NOMO-1 treated with DMSO at 0.1 percent for 48 hours (cell line): ENCODE results near the gene SLC35G3.
"Not testable (repeated sequence)": the region's sequence is repeated elsewhere in the genome, so short reads cannot be mapped to it uniquely, and the experiment has no call there.

Experiments used
- DNase-seq: peaks from one replicate; lab custom pipeline; 2025; ENCODE audit not compliant: unreplicated experiment; lab: John Stamatoyannopoulos, UW

SLC35G3 gene

GRCh38 chr17:35212668-35213067, 18.5 kb upstream of the SLC35G3 start:
- no peak for DNase-seq

- DNase-seq = no peak
Observed at GRCh38 chr17:35210741-35211140, 16.5 kb upstream of the SLC35G3 start.

DNA sequence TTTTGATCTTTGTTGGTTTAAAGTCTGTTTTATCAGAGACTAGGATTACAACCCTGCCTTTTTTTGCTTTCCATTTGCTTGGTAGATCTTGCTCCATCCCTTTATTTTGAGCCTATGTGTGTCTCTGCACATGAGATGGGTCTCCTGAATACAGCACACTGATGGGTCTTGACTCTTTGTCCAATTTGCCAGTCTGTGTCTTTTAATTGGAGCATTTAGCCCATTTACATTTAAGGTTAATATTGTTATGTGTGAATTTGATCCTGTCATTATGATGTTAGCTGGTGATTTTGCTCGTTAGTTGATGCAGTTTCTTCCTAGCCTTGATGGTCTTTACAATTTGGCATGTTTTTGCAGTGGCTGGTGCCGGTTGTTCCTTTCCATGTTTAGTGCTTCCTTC, 8.4 kb upstream of the SLC35G3 start:
- not testable (repeated sequence) for DNase-seq

- not testable (repeated sequence) for DNase-seq
Observed at GRCh38 chr17:35195062-35195461, 869 bp upstream of the SLC35G3 start.

- DNase-seq = no peak
Observed at GRCh38 chr17:35192708-35193107, 1.5 kb downstream of the SLC35G3 start.

GRCh38 chr17:35191001-35191695, 3.0 kb downstream of the SLC35G3 start:
- no peak for DNase-seq

- peak; percentile 85 for DNase-seq
Observed at GRCh38 chr17:35189291-35189690, 4.9 kb downstream of the SLC35G3 start.

GRCh38 chr17:35188111-35188510, 6.1 kb downstream of the SLC35G3 start:
- no peak for DNase-seq

DNA sequence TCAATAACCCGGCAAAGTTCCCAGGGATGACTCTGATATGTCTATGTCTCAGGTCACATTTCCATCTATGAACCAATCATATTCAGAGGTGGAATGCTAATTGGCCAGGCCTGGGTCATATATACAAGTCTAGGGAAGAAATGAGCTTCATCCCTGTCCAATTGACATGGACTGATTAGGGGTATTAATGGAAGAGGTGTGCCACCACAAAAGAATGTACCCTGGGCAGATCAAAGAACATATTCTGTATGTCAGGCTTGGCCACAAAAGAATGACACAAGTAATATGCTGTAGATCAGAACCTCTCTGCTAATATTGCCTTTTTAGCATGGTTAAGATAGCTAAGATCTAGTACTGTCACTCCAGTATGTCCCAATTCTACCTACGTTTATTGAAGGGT, 6.7 kb downstream of the SLC35G3 start:
- no peak for DNase-seq

DNA sequence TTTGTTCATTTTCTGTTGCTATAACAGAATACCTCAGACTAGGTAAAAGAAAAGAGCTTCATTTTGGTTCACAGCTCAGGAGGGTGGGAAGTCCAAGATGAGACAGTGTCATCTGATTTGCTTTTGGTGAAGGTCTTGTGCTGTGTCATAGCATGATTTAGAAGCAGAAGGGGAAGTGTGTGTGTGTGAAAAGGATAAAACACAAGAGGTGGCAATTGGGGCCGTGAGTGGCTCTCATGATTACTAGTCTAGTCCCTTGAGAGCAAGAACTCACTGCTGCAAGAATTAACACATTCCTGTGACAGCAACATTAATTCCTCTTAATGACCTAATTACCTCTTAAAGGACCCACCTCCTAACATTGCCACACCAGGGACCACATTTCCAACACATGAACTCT, 8.3 kb downstream of the SLC35G3 start:
- DNase-seq = peak; percentile 30

- no peak for DNase-seq
Observed at GRCh38 chr17:35184274-35184673, 9.9 kb downstream of the SLC35G3 start.

GRCh38 chr17:35183332-35183731, 10.9 kb downstream of the SLC35G3 start:
- no peak for DNase-seq

DNA sequence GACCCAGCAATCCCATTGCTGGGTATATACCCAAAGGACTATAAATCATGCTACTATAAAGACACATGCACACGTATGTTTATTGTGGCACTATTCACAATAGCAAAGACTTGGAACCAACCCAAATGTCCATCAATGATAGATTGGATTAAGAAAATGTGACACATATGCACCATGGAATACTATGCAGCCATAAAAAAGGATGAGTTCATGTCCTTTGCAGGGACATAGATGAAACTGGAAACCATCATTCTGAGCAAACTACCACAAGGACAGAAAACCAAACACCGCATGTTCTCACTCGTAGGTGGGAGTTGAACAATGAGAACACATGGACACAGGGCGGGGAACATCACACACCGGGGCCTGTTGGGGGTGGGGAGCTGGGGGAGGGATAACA, 14.8 kb downstream of the SLC35G3 start:
- not testable (repeated sequence) for DNase-seq

- no peak for DNase-seq
Observed at GRCh38 chr17:35176897-35177296, 17.3 kb downstream of the SLC35G3 start.

DNA sequence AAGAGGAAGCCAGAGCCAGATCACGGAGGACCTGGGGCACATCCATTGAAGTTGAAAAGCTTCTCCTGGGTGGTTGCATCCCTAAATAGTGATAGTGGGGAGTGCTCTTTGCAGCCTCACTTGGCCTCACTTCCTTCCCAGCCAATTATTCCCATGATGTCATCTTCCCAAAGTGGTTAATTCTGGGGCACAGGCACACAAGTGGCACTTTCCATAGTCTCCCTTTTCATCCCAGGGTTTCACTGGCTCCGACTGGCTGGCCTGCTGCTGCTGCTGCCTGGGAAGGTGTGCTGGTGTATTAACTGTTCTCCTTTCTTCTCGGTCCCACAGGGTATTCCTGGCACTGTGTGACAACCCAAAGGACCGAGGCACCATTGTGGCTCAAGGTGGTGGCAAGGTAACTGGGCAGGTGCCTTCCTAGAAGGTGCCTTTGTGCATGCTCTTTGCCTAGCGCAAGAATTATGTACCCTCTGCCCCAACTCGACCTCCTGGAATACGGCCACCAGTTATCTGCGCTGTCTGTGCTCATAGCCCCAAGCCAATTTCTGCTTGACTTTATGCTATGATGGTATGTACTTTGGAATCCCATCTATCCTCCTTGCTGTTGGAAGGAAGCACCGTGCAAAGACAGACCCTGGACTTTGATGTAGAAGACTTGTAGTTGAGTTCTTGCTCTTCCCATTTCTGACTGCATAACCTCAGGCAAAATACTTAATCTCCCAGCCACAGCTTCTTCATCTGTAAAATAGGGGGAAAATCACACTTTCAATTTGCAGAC, 18.4 kb downstream of the SLC35G3 start:
- DNase-seq = no peak

DNA sequence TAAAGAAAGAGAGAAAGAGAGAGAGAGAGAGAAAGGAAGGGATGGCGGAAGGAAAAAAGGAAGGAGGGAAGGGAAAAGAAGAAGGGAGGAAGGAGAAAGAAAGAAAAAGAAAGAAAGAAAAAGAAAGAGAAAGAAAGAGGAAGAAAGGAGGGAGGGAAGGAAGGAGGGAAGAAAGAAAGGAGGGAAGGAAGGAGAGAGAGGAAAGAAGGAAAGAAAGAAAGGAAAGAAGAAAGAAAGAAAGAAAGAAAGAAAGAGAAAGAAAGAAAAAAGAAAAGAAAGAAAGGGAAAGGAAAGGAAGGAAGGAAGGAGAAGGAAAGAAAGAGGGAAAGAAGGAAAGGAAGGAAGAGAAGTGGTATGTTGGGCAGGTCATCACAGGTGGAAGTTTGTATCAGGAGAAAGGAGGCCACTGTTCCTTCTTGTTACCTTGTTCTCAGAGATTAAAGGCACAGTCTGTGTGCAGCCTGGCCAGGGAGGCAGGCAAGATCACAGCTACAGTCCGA, 19.3 kb downstream of the SLC35G3 start:
- no peak for DNase-seq

DNA sequence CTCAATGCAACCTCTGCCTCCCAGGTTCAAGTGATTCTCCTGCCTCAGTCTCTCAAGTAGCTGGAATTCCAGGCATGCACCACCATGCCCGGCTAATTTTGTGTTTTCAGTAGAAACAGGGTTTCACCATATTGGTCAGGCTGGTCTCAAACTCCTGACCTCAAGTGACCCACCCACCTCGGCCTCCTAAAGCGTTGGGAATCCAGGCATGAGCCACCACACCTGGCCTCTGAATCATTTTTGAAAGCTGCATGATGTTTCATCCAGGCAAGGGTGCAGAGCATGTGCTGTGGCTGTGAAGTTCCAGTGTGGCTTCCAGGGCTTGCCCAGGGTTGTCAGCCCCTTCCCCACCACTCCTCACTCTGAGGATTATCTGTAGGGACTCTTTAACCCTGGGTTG, 21.9 kb downstream of the SLC35G3 start:
- not testable (repeated sequence) for DNase-seq

- DNase-seq = no peak
Observed at GRCh38 chr17:35171834-35172233, 22.4 kb downstream of the SLC35G3 start.

DNA sequence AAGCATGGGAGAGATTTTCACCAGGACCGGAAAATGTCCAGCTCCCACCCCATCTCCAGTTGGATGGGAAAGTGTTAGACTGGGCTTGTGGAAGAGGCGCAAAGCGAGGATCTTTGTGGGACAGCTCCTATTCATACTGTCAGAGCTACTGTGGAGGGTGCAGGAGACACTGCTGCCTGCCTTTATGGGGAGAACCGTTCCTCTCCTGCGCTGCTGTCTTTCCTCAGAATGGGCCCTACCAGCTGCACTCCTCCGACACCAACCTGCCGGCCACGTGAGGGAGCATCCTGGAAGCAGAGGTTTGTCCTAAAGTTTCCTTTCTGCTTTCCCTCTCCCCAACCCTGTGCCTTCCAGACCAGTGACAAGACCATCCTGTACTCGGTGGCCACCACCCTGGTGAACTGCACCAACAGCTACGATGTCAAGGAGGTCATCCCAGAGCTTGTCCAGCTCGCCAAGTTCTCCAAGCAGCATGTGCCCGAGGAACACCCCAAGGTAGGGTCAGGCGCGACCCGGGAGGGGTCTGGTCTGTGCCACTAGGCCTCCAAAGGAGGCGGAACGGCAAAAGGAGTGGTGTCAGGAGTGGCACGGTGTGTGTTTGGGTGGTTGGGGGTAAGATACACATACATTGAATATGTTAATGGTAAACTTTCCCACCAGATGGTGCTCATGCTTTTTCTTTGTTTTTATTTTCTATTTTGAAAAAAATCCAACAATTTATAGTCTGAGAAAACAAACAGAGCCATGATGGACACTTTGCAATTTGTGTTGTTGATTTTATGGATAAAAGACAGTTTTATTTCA, 23.0 kb downstream of the SLC35G3 start:
- DNase-seq = peak; percentile 41

GRCh38 chr17:35169835-35170363, 24.3 kb downstream of the SLC35G3 start:
- DNase-seq = no peak

GRCh38 chr17:35167666-35168065, 26.5 kb downstream of the SLC35G3 start:
- no peak for DNase-seq
